GM23248 (cell line): ENCODE results near the gene RAI14.

ENCODE experiments used
- EZH2 ChIP-seq: fragments of 200-600 bp; sonication (generic); IDR thresholded peaks from 2 replicates; pipeline ENCODE4 v1.6.1; 2018; ENCODE audit warnings: antibody characterized with exemption, mild to moderate bottlenecking; ENCODE audit not compliant: insufficient read depth, poor library complexity, severe bottlenecking
- EZH2phosphoT487 ChIP-seq: fragments of 200-600 bp; sonication (generic); IDR thresholded peaks from 2 replicates; pipeline ENCODE4 v1.6.1; 2018; ENCODE audit warnings: antibody characterized with exemption, moderate library complexity, mild to moderate bottlenecking, low read depth; ENCODE audit not compliant: insufficient read depth

- TF ChIP-seq EZH2 (no peak), EZH2phosphoT487 (no peak)
Measured at GRCh38 chr5:34742061-34742460, 85.9 kb downstream of the RAI14 start.
